SK-N-SH treated with all-trans-retinoic acid at 6 μM for 48 hours (cell line): ENCODE results near the gene CHCHD6.

ENCODE experiments used
- BACH2 ChIP-seq: fragments of 250-450 bp; sonication (Bioruptor Pico); IDR thresholded peaks from 2 replicates; pipeline ENCODE4 v1.9.0; 2021; ENCODE audit warnings: mild to moderate bottlenecking, borderline replicate concordance
- RARB ChIP-seq: fragments of 250-450 bp; sonication (Bioruptor Pico); IDR thresholded peaks from 2 replicates; pipeline ENCODE4 v1.8.0; 2021; ENCODE audit warnings: mild to moderate bottlenecking, moderate library complexity
- ZFP30 ChIP-seq: fragments of 450-650 bp; formaldehyde crosslinking; IDR thresholded peaks from 2 replicates; pipeline ENCODE4 v1.5.0; 2022; ENCODE audit warnings: mild to moderate bottlenecking, moderate library complexity

DNA sequence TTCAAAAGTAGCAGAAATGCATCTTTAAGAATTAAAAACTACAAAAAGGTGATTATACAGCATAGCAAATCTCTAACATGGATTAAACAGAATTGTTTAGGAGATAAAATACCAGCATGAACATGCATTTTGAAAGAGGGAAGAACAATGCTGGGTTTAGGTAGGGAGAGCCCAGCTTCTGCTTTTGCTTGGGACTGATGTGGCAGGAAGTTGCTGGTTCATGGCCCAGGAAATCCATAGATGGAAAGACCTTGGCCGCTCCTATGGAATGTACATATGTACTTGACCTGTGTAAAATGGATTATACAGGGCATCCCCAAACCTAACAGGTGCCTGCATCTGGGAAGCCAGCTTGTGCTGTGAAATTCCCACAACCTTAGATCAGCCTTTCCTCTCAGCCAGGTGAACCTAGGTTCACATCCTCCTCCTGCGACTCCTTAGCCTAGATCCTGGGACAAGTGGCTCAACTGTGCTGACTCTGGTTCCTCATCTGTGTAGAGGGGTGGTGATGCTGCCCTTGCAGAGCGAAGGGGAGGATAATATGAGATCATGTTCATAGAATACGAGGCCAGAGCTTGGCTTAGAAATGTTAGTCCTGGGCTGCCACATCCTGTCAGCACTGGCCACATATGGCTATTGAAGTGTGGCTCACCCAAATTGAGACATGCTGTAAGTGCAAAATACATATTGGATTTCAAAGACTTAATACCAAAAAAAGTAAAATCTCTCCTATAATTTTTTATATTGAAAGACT lies 231.9 kb downstream of the CHCHD6 start:
- TF ChIP-seq RARB (CRISPR knock-in tag): no peak
- no peak for TF ChIP-seq BACH2 (CRISPR knock-in tag)
- no peak for TF ChIP-seq ZFP30 (CRISPR knock-in tag)
